GM21360 (cell line): ENCODE data around the gene FLAD1.

Experiments used
- ATAC-seq: cut with Tn5 transposase; IDR thresholded peaks from one replicate; pipeline ENCODE4 v1.9.1; 2021; ENCODE audit warnings: mild to moderate bottlenecking, moderate library complexity; ENCODE audit not compliant: unreplicated experiment

The FLAD1 gene

GRCh38 chr1:155014709-155015508 lies 31.8 kb downstream of the FLAD1 start:
- no peak for ATAC-seq

GRCh38 chr1:155015527-155016230 lies 32.5 kb downstream of the FLAD1 start:
- ATAC-seq, result no peak

- ATAC-seq, result no peak
Observed at GRCh38 chr1:155016231-155016831, 33.2 kb downstream of the FLAD1 start.

- ATAC-seq, result peak; percentile 73
Observed at GRCh38 chr1:155017041-155017945, 34.1 kb downstream of the FLAD1 start.

- no peak for ATAC-seq
Observed at GRCh38 chr1:155017946-155018316, 34.8 kb downstream of the FLAD1 start.

- ATAC-seq, result no peak
Observed at GRCh38 chr1:155018617-155019348, 35.6 kb downstream of the FLAD1 start.

- no peak for ATAC-seq
Observed at GRCh38 chr1:155019377-155020245, 36.5 kb downstream of the FLAD1 start.

GRCh38 chr1:155022136-155022926 lies 39.2 kb downstream of the FLAD1 start:
- no peak for ATAC-seq

GRCh38 chr1:155022927-155023236 lies 39.7 kb downstream of the FLAD1 start:
- ATAC-seq, result no peak

- ATAC-seq, result no peak
Observed at GRCh38 chr1:155023627-155024026, 40.5 kb downstream of the FLAD1 start.

- ATAC-seq, result no peak
Observed at GRCh38 chr1:155024315-155024714, 41.2 kb downstream of the FLAD1 start.

- ATAC-seq, result no peak
Observed at GRCh38 chr1:155026154-155026553, 43.0 kb downstream of the FLAD1 start.

- ATAC-seq, result no peak
Observed at GRCh38 chr1:155026588-155026987, 43.4 kb downstream of the FLAD1 start.

GRCh38 chr1:155029513-155030242 lies 46.5 kb downstream of the FLAD1 start:
- ATAC-seq, result no peak

- no peak for ATAC-seq
Observed at GRCh38 chr1:155030243-155030795, 47.2 kb downstream of the FLAD1 start.

GRCh38 chr1:155030899-155031298 lies 47.8 kb downstream of the FLAD1 start:
- no peak for ATAC-seq

GRCh38 chr1:155032886-155033285 lies 49.7 kb downstream of the FLAD1 start:
- no peak for ATAC-seq

- ATAC-seq, result no peak
Observed at GRCh38 chr1:155033524-155033923, 50.4 kb downstream of the FLAD1 start, which contains the start of the genes DCST1 and DCST2. Gene DCST1, plus strand, starts transcription at chr1:155033824. Its CDS starts 213 bp downstream, at chr1:155034037. Gene DCST2, minus strand, starts transcription at chr1:155033781. Its CDS starts 80 bp downstream, at chr1:155033701.
